ENCODE data around the gene GARIN5A.

- TF ChIP-seq CTCF (conservative IDR thresholded peaks at IDR 0.05; ENCODE audit: low read depth, low read length) (peak; percentile 80), EZH2phosphoT487 (IDR thresholded peaks at IDR 0.05; ENCODE audit: borderline replicate concordance, low read length) (no peak)
These were observed 2.5 kb upstream of the GARIN5A start for GRCh38 chr19:50478901-50479715.
